Heart left ventricle (tissue), 13 donors: Measurements from ENCODE around the gene CEMIP2.

Source experiments
- CTCF ChIP-seq, 12 donors: fragments of 200-600 bp; sonication (generic) in 4 of 12; IDR thresholded peaks; one replicate each; pipeline versions ENCODE4 v1.5.0 to v1.8.0; 2018 to 2022; ENCODE audit warnings: antibody characterized with exemption in 12 of 12, mild to moderate bottlenecking in 5 of 12
- POLR2A ChIP-seq, 2 donors: fragments of 450-650 bp; IDR thresholded peaks; one replicate each; pipeline ENCODE4 v1.6.1; 2017; ENCODE audit warnings: antibody characterized with exemption in 2 of 2, mild to moderate bottlenecking in 2 of 2, moderate library complexity in 2 of 2
- donor health status: ischemic (EF 13 %, LVEDD 7.1; RV severe dilation, severe dysfunction).
- donor health status: DM: no; HTN: yes; CAD: no.
- donor health status: DM: no; HTN: no; CAD: no.
- donor health status: ischemic (EF 25% LVEDD 6.9; RV normal size, moderate dysfunction).
- donor health status: ischemic (EF 25% LVEDD 5.7; RV mildly dilated, moderate dysfunction).
- donor health status: ischemic (EF 35%, LVEDD 5.7; RV mildly dilated, moderate dysfunction).
- donor health status: nonischemic (EF 11% LVEDD 7.7; RV severe dilation, severe dysfunction).
- donor health status: DM: yes; HTN: yes; CAD: no.
- donor health status: PGD.
- donor health status: ischemic (EF 29% LVEDD 5.4; RV normal size, mild dysfunction).
- donor health status: nonischemic (EF 23%, LVEDD 6.1; RV moderate dilation, normal function).

- TF ChIP-seq POLR2A (IDR thresholded peaks at IDR 0.05) (no peak), CTCF (IDR thresholded peaks at IDR 0.05) (no peak)
These were observed 119.9 kb downstream of the CEMIP2 start for GRCh38 chr9:71648453-71648852.
